OCI-LY7 (cell line): ENCODE data around the gene THRB.

Experiments used
- EZH2phosphoT487 ChIP-seq: fragments of 200-600 bp; sonication (generic); IDR thresholded peaks from 2 replicates; pipeline ENCODE4 v1.6.1; 2018; ENCODE audit warnings: low read depth, borderline replicate concordance, mild to moderate bottlenecking, mixed run types, antibody characterized with exemption, low read length, moderate library complexity, mixed read lengths
- TF ChIP-seq, protein P1 (sequence below): fragments of 200-600 bp; sonication (generic); conservative IDR thresholded peaks from 2 replicates; pipeline ENCODE4 v1.5.1; 2014; ENCODE audit warnings: mild to moderate bottlenecking, antibody characterized with exemption, low read length, moderate library complexity, mixed read lengths

DNA sequence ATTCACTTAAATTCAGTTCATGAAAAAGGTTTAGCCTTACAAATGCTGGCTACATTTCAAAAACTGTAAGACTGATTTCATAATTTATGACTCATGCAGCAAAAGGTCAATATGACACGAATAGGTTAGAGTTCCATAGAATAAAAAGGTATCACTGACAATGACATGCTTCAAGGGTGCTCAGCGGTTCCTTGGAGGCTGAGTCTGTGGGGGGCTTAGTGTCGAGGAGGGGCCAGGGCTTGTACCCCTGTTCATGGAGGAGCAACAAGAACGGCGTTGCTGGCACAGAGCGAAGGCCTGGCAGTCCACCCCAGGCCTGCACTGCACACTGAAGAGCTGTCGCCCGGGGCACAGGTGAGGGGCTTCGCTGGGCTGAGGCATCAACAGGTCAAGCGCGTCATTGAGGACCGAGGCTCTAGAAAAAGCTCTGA is 375.3 kb downstream of the THRB start:
- TF ChIP-seq, protein P1, sequence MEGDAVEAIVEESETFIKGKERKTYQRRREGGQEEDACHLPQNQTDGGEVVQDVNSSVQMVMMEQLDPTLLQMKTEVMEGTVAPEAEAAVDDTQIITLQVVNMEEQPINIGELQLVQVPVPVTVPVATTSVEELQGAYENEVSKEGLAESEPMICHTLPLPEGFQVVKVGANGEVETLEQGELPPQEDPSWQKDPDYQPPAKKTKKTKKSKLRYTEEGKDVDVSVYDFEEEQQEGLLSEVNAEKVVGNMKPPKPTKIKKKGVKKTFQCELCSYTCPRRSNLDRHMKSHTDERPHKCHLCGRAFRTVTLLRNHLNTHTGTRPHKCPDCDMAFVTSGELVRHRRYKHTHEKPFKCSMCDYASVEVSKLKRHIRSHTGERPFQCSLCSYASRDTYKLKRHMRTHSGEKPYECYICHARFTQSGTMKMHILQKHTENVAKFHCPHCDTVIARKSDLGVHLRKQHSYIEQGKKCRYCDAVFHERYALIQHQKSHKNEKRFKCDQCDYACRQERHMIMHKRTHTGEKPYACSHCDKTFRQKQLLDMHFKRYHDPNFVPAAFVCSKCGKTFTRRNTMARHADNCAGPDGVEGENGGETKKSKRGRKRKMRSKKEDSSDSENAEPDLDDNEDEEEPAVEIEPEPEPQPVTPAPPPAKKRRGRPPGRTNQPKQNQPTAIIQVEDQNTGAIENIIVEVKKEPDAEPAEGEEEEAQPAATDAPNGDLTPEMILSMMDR: no peak
- no peak for TF ChIP-seq EZH2phosphoT487
